COLO668 (cell line): Measurements from ENCODE around the gene TTC39A.
A peak's percentile ranks its signal among the peaks of the same experiment; 100 is the strongest.
"Not testable (repeated sequence)": the region's sequence is repeated elsewhere in the genome, so short reads cannot be mapped to it uniquely, and the experiment has no call there.

Source experiments
- DNase-seq: peaks from one replicate; lab custom pipeline; 2025; ENCODE audit not compliant: unreplicated experiment; lab: John Stamatoyannopoulos, UW

Gene TTC39A

GRCh38 chr1:51272916-51273315 lies 57.4 kb downstream of the TTC39A start:
- DNase-seq: no peak

- DNase-seq: no peak
Measured at GRCh38 chr1:51270751-51271150, 59.6 kb downstream of the TTC39A start.

GRCh38 chr1:51268634-51269033 lies 61.7 kb downstream of the TTC39A start:
- no peak for DNase-seq

- no peak for DNase-seq
Measured at GRCh38 chr1:51266791-51267190, 63.6 kb downstream of the TTC39A start.

GRCh38 chr1:51266181-51266580 lies 64.2 kb downstream of the TTC39A start:
- DNase-seq: no peak

GRCh38 chr1:51265618-51266017 lies 64.7 kb downstream of the TTC39A start:
- no peak for DNase-seq

GRCh38 chr1:51264451-51264850 lies 65.9 kb downstream of the TTC39A start:
- DNase-seq: no peak

GRCh38 chr1:51263147-51263877 lies 67.0 kb downstream of the TTC39A start:
- no peak for DNase-seq

GRCh38 chr1:51255331-51255730 lies 75.0 kb downstream of the TTC39A start:
- DNase-seq: no peak

- no peak for DNase-seq
Measured at GRCh38 chr1:51253691-51254090, 76.7 kb downstream of the TTC39A start.

GRCh38 chr1:51252366-51252765 lies 78.0 kb downstream of the TTC39A start:
- no peak for DNase-seq

- not testable (repeated sequence) for DNase-seq
Measured at GRCh38 chr1:51251165-51251564, 79.2 kb downstream of the TTC39A start.

GRCh38 chr1:51250729-51251128 lies 79.6 kb downstream of the TTC39A start:
- DNase-seq: not testable (repeated sequence)

GRCh38 chr1:51249445-51249844 lies 80.9 kb downstream of the TTC39A start:
- no peak for DNase-seq

- DNase-seq: no peak
Measured at GRCh38 chr1:51247499-51247898, 82.9 kb downstream of the TTC39A start.

GRCh38 chr1:51247022-51247421 lies 83.3 kb downstream of the TTC39A start:
- no peak for DNase-seq

GRCh38 chr1:51242546-51242945 lies 87.8 kb downstream of the TTC39A start:
- no peak for DNase-seq

- DNase-seq: no peak
Measured at GRCh38 chr1:51241119-51241518, 89.2 kb downstream of the TTC39A start.

GRCh38 chr1:51240084-51240483 lies 90.3 kb downstream of the TTC39A start:
- DNase-seq: no peak

GRCh38 chr1:51238034-51238403 lies 92.3 kb downstream of the TTC39A start:
- peak; percentile 66 for DNase-seq

- DNase-seq: no peak
Measured at GRCh38 chr1:51237351-51238033, 92.9 kb downstream of the TTC39A start.
